GM23248 (cell line): ENCODE results near the gene ADAMTS17. TPM values are rescaled to one million over a fixed set of nuclear protein-coding genes. Genes with fewer than 3 reads are reported as not detected.

Source experiments
- DNase-seq: peaks from one replicate; pipeline ENCODE4 v3.0.0-alpha.2; 2015
- H2AFZ ChIP-seq: fragments of 200-600 bp; sonication (generic); 2 replicates; pipeline ENCODE4 v1.6.1; 2016; ENCODE audit warnings: antibody characterized with exemption
- H3F3A ChIP-seq: fragments of 200-600 bp; sonication (generic); 2 replicates; pipeline ENCODE4 v1.6.1; 2016; ENCODE audit warnings: mild to moderate bottlenecking, antibody characterized with exemption, mixed run types; ENCODE audit not compliant: insufficient read depth
- H3K27ac ChIP-seq: fragments of 200-600 bp; sonication (generic); 2 replicates; pipeline ENCODE4 v1.5.1; 2016; ENCODE audit warnings: mild to moderate bottlenecking
- H3K27me3 ChIP-seq: fragments of 200-600 bp; sonication (generic); replicated peaks from 2 replicates; pipeline ENCODE4 v1.6.1; 2016; ENCODE audit warnings: mild to moderate bottlenecking; ENCODE audit not compliant: insufficient read depth
- H3K36me3 ChIP-seq: fragments of 200-600 bp; sonication (generic); 2 replicates; pipeline ENCODE4 v1.6.1; 2016; ENCODE audit warnings: low read depth, mild to moderate bottlenecking
- H3K4me1 ChIP-seq: fragments of 200-600 bp; sonication (generic); 2 replicates; pipeline ENCODE4 v1.6.1; 2016; ENCODE audit warnings: mild to moderate bottlenecking; ENCODE audit not compliant: insufficient read depth
- H3K4me2 ChIP-seq: fragments of 200-600 bp; sonication (generic); one replicate; pipeline ENCODE4 v1.6.1; 2016; ENCODE audit warnings: mild to moderate bottlenecking; ENCODE audit not compliant: unreplicated experiment
- H3K4me3 ChIP-seq: fragments of 200-600 bp; sonication (generic); 2 replicates; pipeline ENCODE4 v1.5.1; 2016; ENCODE audit warnings: mild to moderate bottlenecking
- H3K79me2 ChIP-seq: fragments of 200-600 bp; sonication (generic); 2 replicates; pipeline ENCODE4 v1.6.1; 2016; ENCODE audit warnings: mild to moderate bottlenecking; ENCODE audit not compliant: insufficient read depth
- H3K9ac ChIP-seq: fragments of 200-600 bp; sonication (generic); 2 replicates; pipeline ENCODE4 v1.6.1; 2016; ENCODE audit warnings: mild to moderate bottlenecking
- H3K9me2 ChIP-seq: fragments of 200-600 bp; sonication (generic); 2 replicates; pipeline ENCODE4 v1.6.1; 2016; ENCODE audit warnings: mixed run types, mild to moderate bottlenecking, moderate library complexity; ENCODE audit not compliant: insufficient read depth
- H3K9me3 ChIP-seq: fragments of 200-600 bp; sonication (generic); one replicate; pipeline ENCODE4 v1.6.1; 2017; ENCODE audit warnings: low read depth
- H4K20me1 ChIP-seq: fragments of 200-600 bp; sonication (generic); 2 replicates; pipeline ENCODE4 v1.6.0; 2016; ENCODE audit not compliant: insufficient read depth
- EZH2 ChIP-seq: fragments of 200-600 bp; sonication (generic); IDR thresholded peaks from 2 replicates; pipeline ENCODE4 v1.6.1; 2018; ENCODE audit warnings: antibody characterized with exemption, mild to moderate bottlenecking; ENCODE audit not compliant: insufficient read depth, poor library complexity, severe bottlenecking
- EZH2phosphoT487 ChIP-seq: fragments of 200-600 bp; sonication (generic); IDR thresholded peaks from 2 replicates; pipeline ENCODE4 v1.6.1; 2018; ENCODE audit warnings: antibody characterized with exemption, moderate library complexity, mild to moderate bottlenecking, low read depth; ENCODE audit not compliant: insufficient read depth
- WGBS, 2 experiments: methylation state at CpG; one replicate each; pipeline ENCODE4 v1.1.6; 2015 to 2017; ENCODE audit warnings: low lambda C conversion rate in 2 of 2, low coverage in 1 of 2; ENCODE audit errors: missing lambda C conversion rate in 2 of 2; 5-methylcytosine and 5-hydroxymethylcytosine counted together
- in situ Hi-C: fragments of 300-500 bp; cut with MboI; formaldehyde crosslinking; loops from 2 replicates; pipeline ENCODE4 v1.15.0; 2020
- polyA plus RNA-seq: library from polyadenylated mRNA; unstranded; fragments of >200 nt; fragmentation: Nextera tagmentation; extraction: Ambion mirVana; gene quantifications from 2 replicates; pipeline ENCODE4 v1.2.1, GENCODE V29; 2016
- total RNA-seq: library from RNA; depleted of rRNA; stranded (reverse); fragments of >200 nt; shearing (Covaris generic); gene quantifications from 2 replicates; pipeline ENCODE4 v1.2.3, GENCODE V29; 2014

The ADAMTS17 gene
- total and polyA plus RNA-seq, 2 experiments from 2014 or later, result not detected

- H3K79me2 ChIP-seq, result no peaks in the 10 kb centered on the region
- no peak overlapping the region for H3K4me2 ChIP-seq
- in situ Hi-C loops, result no loop called here
- H3F3A ChIP-seq, result no peaks in the 10 kb centered on the region
- H3K9me3 ChIP-seq, result no peaks in the 10 kb centered on the region
- H3K4me3 ChIP-seq, result no peak overlapping the region
- WGBS, 2 experiments, result 62 to 66% methylated on average over 4 of the region's 4 CpGs
- no peaks in the 10 kb centered on the region for H3K9me2 ChIP-seq
- H3K36me3 ChIP-seq, result no peaks in the 10 kb centered on the region
- DNase-seq, result no peak
- H3K27ac ChIP-seq, result no peak overlapping the region
- no peaks in the 10 kb centered on the region for H3K27me3 ChIP-seq
- TF ChIP-seq EZH2phosphoT487 (no peak), EZH2 (no peak)
- H3K9ac ChIP-seq, result no peak overlapping the region
- no peak overlapping the region for H2AFZ ChIP-seq
- no peaks in the 10 kb centered on the region for H3K4me1 ChIP-seq
- no peaks in the 10 kb centered on the region for H4K20me1 ChIP-seq
These were observed 151.9 kb downstream of the ADAMTS17 start for GRCh38 chr15:100189849-100190248.

- TF ChIP-seq EZH2phosphoT487 (no peak), EZH2 (no peak)
- no peak overlapping the region for H3K27ac ChIP-seq
- no peak overlapping the region for H2AFZ ChIP-seq
- no peak overlapping the region for H3K4me3 ChIP-seq
- WGBS, 2 experiments, result 40 to 42% methylated on average over 6 of the region's 6 CpGs
- H3F3A ChIP-seq, result no peaks in the 10 kb centered on the region
- no peaks in the 10 kb centered on the region for H3K4me1 ChIP-seq
- no peak for DNase-seq
- H3K36me3 ChIP-seq, result no peaks in the 10 kb centered on the region
- H3K9ac ChIP-seq, result no peak overlapping the region
- H4K20me1 ChIP-seq, result no peaks in the 10 kb centered on the region
- H3K79me2 ChIP-seq, result no peaks in the 10 kb centered on the region
- H3K4me2 ChIP-seq, result no peak overlapping the region
- H3K27me3 ChIP-seq, result no peaks in the 10 kb centered on the region
- no peaks in the 10 kb centered on the region for H3K9me3 ChIP-seq
- in situ Hi-C loops, result no loop called here
- H3K9me2 ChIP-seq, result no peaks in the 10 kb centered on the region
These were observed 152.5 kb downstream of the ADAMTS17 start for GRCh38 chr15:100189319-100189718.

- Histone ChIP-seq H3K4me2 (no peak overlapping the region), H3K4me3 (no peak overlapping the region), H2AFZ (no peak overlapping the region), H3K27me3 (no peaks in the 10 kb centered on the region), H3K36me3 (no peaks in the 10 kb centered on the region), H3K4me1 (no peaks in the 10 kb centered on the region), H3K79me2 (no peaks in the 10 kb centered on the region), H3K27ac (no peak overlapping the region), H3F3A (no peaks in the 10 kb centered on the region), H4K20me1 (no peaks in the 10 kb centered on the region), H3K9ac (no peak overlapping the region), H3K9me3 (no peaks in the 10 kb centered on the region), H3K9me2 (no peaks in the 10 kb centered on the region)
- no peak for DNase-seq
- TF ChIP-seq EZH2, result no peak
- TF ChIP-seq EZH2phosphoT487, result no peak
- WGBS, 2 experiments, result 45 to 54% methylated on average over 8 of the region's 8 CpGs
- in situ Hi-C loops, result no loop called here
These were observed 154.1 kb downstream of the ADAMTS17 start for GRCh38 chr15:100187677-100188076.

GRCh38 chr15:100186960-100187359 is 154.8 kb downstream of the ADAMTS17 start:
- Histone ChIP-seq H3K4me1 (no peaks in the 10 kb centered on the region), H4K20me1 (no peaks in the 10 kb centered on the region), H3F3A (no peaks in the 10 kb centered on the region), H3K9me3 (no peaks in the 10 kb centered on the region), H3K36me3 (no peaks in the 10 kb centered on the region), H3K79me2 (no peaks in the 10 kb centered on the region), H2AFZ (no peak overlapping the region), H3K27me3 (no peaks in the 10 kb centered on the region), H3K4me3 (no peak overlapping the region), H3K9ac (no peak overlapping the region), H3K4me2 (no peak overlapping the region), H3K27ac (no peak overlapping the region), H3K9me2 (no peaks in the 10 kb centered on the region)
- no peak for DNase-seq
- TF ChIP-seq EZH2 (no peak), EZH2phosphoT487 (no peak)
- in situ Hi-C loops, result no loop called here
- 16 to 21% methylated on average over 6 of the region's 6 CpGs for WGBS, 2 experiments

- 49 to 50% methylated on average over 5 of the region's 5 CpGs for WGBS, 2 experiments
- H3K4me2 ChIP-seq, result no peak overlapping the region
These were observed 155.4 kb downstream of the ADAMTS17 start for GRCh38 chr15:100186366-100186765.

More at GRCh38 chr15:100186366-100186765, 155.4 kb downstream of the ADAMTS17 start:
- no peak for DNase-seq
- no peak overlapping the region for H2AFZ ChIP-seq
- H3K9me2 ChIP-seq, result no peaks in the 10 kb centered on the region
- no peaks in the 10 kb centered on the region for H3K4me1 ChIP-seq
- no peaks in the 10 kb centered on the region for H3K27me3 ChIP-seq
- TF ChIP-seq EZH2phosphoT487 (no peak), EZH2 (no peak)
- no peak overlapping the region for H3K4me3 ChIP-seq
- H3K36me3 ChIP-seq, result no peaks in the 10 kb centered on the region
- no peaks in the 10 kb centered on the region for H3F3A ChIP-seq
- H4K20me1 ChIP-seq, result no peaks in the 10 kb centered on the region
- H3K9ac ChIP-seq, result no peak overlapping the region
- H3K27ac ChIP-seq, result no peak overlapping the region
- no peaks in the 10 kb centered on the region for H3K9me3 ChIP-seq
- in situ Hi-C loops, result no loop called here
- H3K79me2 ChIP-seq, result no peaks in the 10 kb centered on the region
